ENCODE data around the gene NRSN2. TPM values are rescaled to one million over a fixed set of nuclear protein-coding genes. Genes with fewer than 3 reads are reported as not detected.
A peak's percentile ranks its signal among the peaks of the same experiment; 100 is the strongest.

The NRSN2 gene
- total RNA-seq, 1 experiment from 2014 or later: 0.42 TPM

- no peak overlapping the region for H3K27ac Mint-ChIP-seq (ENCODE audit: unreplicated experiment)
- peaks cover 8% of the 10 kb centered on the region for H3K4me1 Mint-ChIP-seq (ENCODE audit: low read depth, unreplicated experiment)
- H3K27me3 Mint-ChIP-seq (ENCODE audit: unreplicated experiment): no peaks in the 10 kb centered on the region
- CTCF ChIA-PET: no interaction called here
- BruUV-seq (replicated peaks): no TSS peak
- DNase-seq: no peak
- no peak overlapping the region for H3K4me3 Mint-ChIP-seq (ENCODE audit: low read depth, unreplicated experiment)
- no peak for TF ChIP-seq CTCF (IDR thresholded peaks at IDR 0.05; ENCODE audit: unreplicated experiment)
- intact Hi-C loops (cut with micrococcal nuclease; ENCODE audit: unreplicated experiment): no loop called here
- H3K9me3 Mint-ChIP-seq (ENCODE audit: low read depth, unreplicated experiment): peaks cover 2% of the 10 kb centered on the region
- H3K36me3 Mint-ChIP-seq (ENCODE audit: insufficient read depth, unreplicated experiment): peaks cover 3% of the 10 kb centered on the region
These were observed 30.4 kb upstream of the NRSN2 start for GRCh38 chr20:316316-317068.

- no peak for TF ChIP-seq CTCF (IDR thresholded peaks at IDR 0.05; ENCODE audit: unreplicated experiment)
- peak overlapping the region; percentile 62 for H3K27ac Mint-ChIP-seq (ENCODE audit: unreplicated experiment)
- peaks cover 2% of the 10 kb centered on the region for H3K4me1 Mint-ChIP-seq (ENCODE audit: low read depth, unreplicated experiment)
- H3K36me3 Mint-ChIP-seq (ENCODE audit: insufficient read depth, unreplicated experiment): peaks cover 49% of the 10 kb centered on the region
- H3K9me3 Mint-ChIP-seq (ENCODE audit: low read depth, unreplicated experiment): no peaks in the 10 kb centered on the region
- DNase-seq: peak; percentile 93
- H3K27me3 Mint-ChIP-seq (ENCODE audit: unreplicated experiment): no peaks in the 10 kb centered on the region
- CTCF ChIA-PET: interaction anchor here (0.8 to 0.9 kb wide), 2 partner anchors 26 to 107 kb away, joined by 3 read pairs; no protein-coding TSS in a partner anchor
- BruUV-seq (replicated peaks): TSS peak; percentile 95
- H3K4me3 Mint-ChIP-seq (ENCODE audit: low read depth, unreplicated experiment): peak overlapping the region; percentile 74
- intact Hi-C loops (cut with micrococcal nuclease; ENCODE audit: unreplicated experiment): loop anchor here (1.0 kb wide), 1 partner anchor 26 kb away; no protein-coding TSS in a partner anchor
These were observed 22.5 kb upstream of the NRSN2 start for GRCh38 chr20:324177-325044.

GRCh38 chr20:325045-325888 lies 21.6 kb upstream of the NRSN2 start, which contains the start of gene SOX12:
Gene SOX12 (plus strand): TSS chr20:325552. CDS start chr20:325925, 373 bp downstream.
- no peak for TF ChIP-seq CTCF (IDR thresholded peaks at IDR 0.05; ENCODE audit: unreplicated experiment)
- no peaks in the 10 kb centered on the region for H3K9me3 Mint-ChIP-seq (ENCODE audit: low read depth, unreplicated experiment)
- H3K27me3 Mint-ChIP-seq (ENCODE audit: unreplicated experiment): no peaks in the 10 kb centered on the region
- intact Hi-C loops (cut with micrococcal nuclease; ENCODE audit: unreplicated experiment): no loop called here
- CTCF ChIA-PET: interaction anchor here (0.9 kb wide), 1 partner anchor 106 kb away, joined by 3 read pairs; no protein-coding TSS in a partner anchor
- peak within 1 kb of the TSS; percentile 74 for H3K4me3 Mint-ChIP-seq (ENCODE audit: low read depth, unreplicated experiment)
- peak; percentile 96 for DNase-seq
- H3K36me3 Mint-ChIP-seq (ENCODE audit: insufficient read depth, unreplicated experiment): peaks cover 53% of the 10 kb centered on the region
- H3K27ac Mint-ChIP-seq (ENCODE audit: unreplicated experiment): peak within 1 kb of the TSS; percentile 62
- BruUV-seq (replicated peaks): no TSS peak
- H3K4me1 Mint-ChIP-seq (ENCODE audit: low read depth, unreplicated experiment): peaks cover 11% of the 10 kb centered on the region

Measured in Calu3 (cell line).